Gastrocnemius medialis (tissue), 4 donors: Measurements from ENCODE around the gene NEUROD1.

Experiments used
- CTCF ChIP-seq, 5 experiments: fragments of 450-650 bp in 3 of 5; fragments of 200-600 bp in 2 of 5; sonication (generic) in 2 of 5; IDR thresholded peaks in 4 of 5; conservative IDR thresholded peaks in 1 of 5; 1 replicate in 4 of 5; 2 replicates in 1 of 5; pipeline ENCODE4 v1.5.1; 2016 to 2019; ENCODE audit warnings: antibody characterized with exemption in 5 of 5, mild to moderate bottlenecking in 3 of 5, moderate library complexity in 3 of 5
- POLR2A ChIP-seq, 2 donors: fragments of 450-650 bp; IDR thresholded peaks; one replicate each; pipeline ENCODE4 v1.6.1; 2017; ENCODE audit warnings: antibody characterized with exemption in 2 of 2, mild to moderate bottlenecking in 2 of 2, moderate library complexity in 2 of 2

DNA sequence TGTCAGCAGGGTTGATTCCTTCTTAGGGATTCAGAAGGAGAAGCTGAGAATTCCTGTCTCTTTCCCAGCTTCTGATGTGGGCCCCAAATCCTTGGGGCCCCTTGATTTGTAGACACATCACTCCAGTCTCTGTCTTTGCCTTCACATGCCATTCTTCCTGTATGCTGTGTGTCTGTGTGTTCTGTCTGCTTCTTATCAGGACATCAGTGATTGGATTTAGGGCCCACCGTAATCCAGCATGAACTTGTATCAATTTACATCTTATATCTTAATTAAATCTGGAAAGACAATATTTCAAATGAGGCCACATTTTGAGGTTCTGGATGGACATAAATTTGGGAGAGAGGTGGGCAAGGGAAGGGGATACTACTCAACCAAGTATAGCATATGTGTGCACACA is 9.7 kb downstream of the NEUROD1 start:
- no peak for TF ChIP-seq CTCF (IDR thresholded peaks at IDR 0.05 in 4 of 5, conservative IDR thresholded peaks at IDR 0.05 in 1 of 5)
- no peak for TF ChIP-seq POLR2A (IDR thresholded peaks at IDR 0.05)
